ENCODE data around the gene SSTR4.

SSTR4 gene

GRCh38 chr20:23018941-23019340, 16.2 kb upstream of the SSTR4 start:
- no peaks in the 10 kb centered on the region for H3K27me3 ChIP-seq
- no peak for TF ChIP-seq CTCF (IDR thresholded peaks at IDR 0.05)
- no peak overlapping the region for H3K4me3 ChIP-seq (ENCODE audit: low read depth in 1 of 2, low read length in 1 of 2)
- H3K36me3 ChIP-seq: no peaks in the 10 kb centered on the region
- no peak overlapping the region for H3K27ac ChIP-seq
- H3K9me3 ChIP-seq: no peaks in the 10 kb centered on the region
- peaks cover 5% of the 10 kb centered on the region in 2 experiments for H3K4me1 ChIP-seq (ENCODE audit: control insufficient read depth in 1 of 2, insufficient read depth in 1 of 2, low read depth in 1 of 2, low read length in 1 of 2)

GRCh38 chr20:23019403-23019802, 15.7 kb upstream of the SSTR4 start:
- TF ChIP-seq CTCF (IDR thresholded peaks at IDR 0.05): no peak
- Histone ChIP-seq H3K4me1 (ENCODE audit: control insufficient read depth in 1 of 2, insufficient read depth in 1 of 2, low read depth in 1 of 2, low read length in 1 of 2) (peaks cover 10% of the 10 kb centered on the region in 2 experiments), H3K27ac (no peak overlapping the region), H3K9me3 (no peaks in the 10 kb centered on the region), H3K27me3 (no peaks in the 10 kb centered on the region), H3K36me3 (no peaks in the 10 kb centered on the region), H3K4me3 (ENCODE audit: low read depth in 1 of 2, low read length in 1 of 2) (no peak overlapping the region)

GRCh38 chr20:23020230-23021018, 14.7 kb upstream of the SSTR4 start:
- no peaks in the 10 kb centered on the region for H3K36me3 ChIP-seq
- no peak overlapping the region for H3K4me3 ChIP-seq (ENCODE audit: low read depth in 1 of 2, low read length in 1 of 2)
- H3K4me1 ChIP-seq (ENCODE audit: control insufficient read depth in 1 of 2, insufficient read depth in 1 of 2, low read depth in 1 of 2, low read length in 1 of 2): peaks cover 20% of the 10 kb centered on the region in 2 experiments
- no peaks in the 10 kb centered on the region for H3K9me3 ChIP-seq
- no peaks in the 10 kb centered on the region for H3K27me3 ChIP-seq
- no peak overlapping the region for H3K27ac ChIP-seq
- no peak for TF ChIP-seq CTCF (IDR thresholded peaks at IDR 0.05)

- Histone ChIP-seq H3K36me3 (no peaks in the 10 kb centered on the region), H3K4me1 (ENCODE audit: control insufficient read depth in 1 of 2, insufficient read depth in 1 of 2, low read depth in 1 of 2, low read length in 1 of 2) (peaks cover 31% of the 10 kb centered on the region in 2 experiments), H3K27me3 (no peaks in the 10 kb centered on the region), H3K27ac (no peak overlapping the region), H3K4me3 (ENCODE audit: low read depth in 1 of 2, low read length in 1 of 2) (no peak overlapping the region), H3K9me3 (no peaks in the 10 kb centered on the region)
- TF ChIP-seq CTCF (IDR thresholded peaks at IDR 0.05): no peak
These were observed 13.6 kb upstream of the SSTR4 start for GRCh38 chr20:23021541-23021940.

GRCh38 chr20:23021951-23022350, 13.2 kb upstream of the SSTR4 start:
- no peaks in the 10 kb centered on the region for H3K9me3 ChIP-seq
- no peak overlapping the region for H3K27ac ChIP-seq
- TF ChIP-seq CTCF (IDR thresholded peaks at IDR 0.05): no peak
- H3K36me3 ChIP-seq: no peaks in the 10 kb centered on the region
- no peaks in the 10 kb centered on the region for H3K27me3 ChIP-seq
- no peak overlapping the region for H3K4me3 ChIP-seq (ENCODE audit: low read depth in 1 of 2, low read length in 1 of 2)
- H3K4me1 ChIP-seq (ENCODE audit: control insufficient read depth in 1 of 2, insufficient read depth in 1 of 2, low read depth in 1 of 2, low read length in 1 of 2): peaks cover 35 to 36% of the 10 kb centered on the region in 2 experiments
